Measurements from ENCODE around the gene RMI2.

DNA sequence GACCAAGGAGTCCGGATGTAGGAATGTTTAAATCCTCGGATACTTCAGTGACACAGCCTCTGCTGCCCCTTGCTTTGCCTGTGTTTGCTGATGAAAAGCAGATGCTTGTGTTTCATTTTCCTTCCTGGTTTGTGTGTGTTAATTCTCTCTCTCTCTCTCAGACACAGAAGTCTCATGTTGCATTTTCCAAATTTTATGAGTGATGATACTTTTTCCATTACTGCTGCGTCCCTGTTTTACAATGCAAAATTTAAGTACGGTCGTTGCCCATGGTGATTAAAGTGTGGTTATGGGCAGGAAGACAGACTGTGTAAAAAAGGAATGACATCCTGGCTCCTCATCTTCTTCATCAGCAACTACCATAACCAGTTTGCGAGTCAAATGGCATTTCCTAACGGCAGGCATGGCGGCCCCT is 5.7 kb downstream of the RMI2 start:
- TF ChIP-seq CBX8 (IDR thresholded peaks at IDR 0.05; ENCODE audit: borderline replicate concordance, low read depth, low read length) (no peak), YY1 (IDR thresholded peaks at IDR 0.05; ENCODE audit: low read depth, low read length) (no peak), POLR2A (IDR thresholded peaks at IDR 0.05; ENCODE audit: control extremely low read depth in 1 of 2, low read depth in 2 of 2, low read length in 2 of 2) (no peak), BACH1 (IDR thresholded peaks at IDR 0.05; ENCODE audit: low read length) (no peak), SIRT6 (IDR thresholded peaks at IDR 0.05; ENCODE audit: low read length) (no peak), TBP (IDR thresholded peaks at IDR 0.05; ENCODE audit: low read depth, low read length) (no peak), RFX5 (IDR thresholded peaks at IDR 0.05; ENCODE audit: borderline replicate concordance, low read depth, low read length) (no peak), KDM1A (IDR thresholded peaks at IDR 0.05; ENCODE audit: borderline replicate concordance, low read length) (no peak)
- TF ChIP-seq, protein P1, sequence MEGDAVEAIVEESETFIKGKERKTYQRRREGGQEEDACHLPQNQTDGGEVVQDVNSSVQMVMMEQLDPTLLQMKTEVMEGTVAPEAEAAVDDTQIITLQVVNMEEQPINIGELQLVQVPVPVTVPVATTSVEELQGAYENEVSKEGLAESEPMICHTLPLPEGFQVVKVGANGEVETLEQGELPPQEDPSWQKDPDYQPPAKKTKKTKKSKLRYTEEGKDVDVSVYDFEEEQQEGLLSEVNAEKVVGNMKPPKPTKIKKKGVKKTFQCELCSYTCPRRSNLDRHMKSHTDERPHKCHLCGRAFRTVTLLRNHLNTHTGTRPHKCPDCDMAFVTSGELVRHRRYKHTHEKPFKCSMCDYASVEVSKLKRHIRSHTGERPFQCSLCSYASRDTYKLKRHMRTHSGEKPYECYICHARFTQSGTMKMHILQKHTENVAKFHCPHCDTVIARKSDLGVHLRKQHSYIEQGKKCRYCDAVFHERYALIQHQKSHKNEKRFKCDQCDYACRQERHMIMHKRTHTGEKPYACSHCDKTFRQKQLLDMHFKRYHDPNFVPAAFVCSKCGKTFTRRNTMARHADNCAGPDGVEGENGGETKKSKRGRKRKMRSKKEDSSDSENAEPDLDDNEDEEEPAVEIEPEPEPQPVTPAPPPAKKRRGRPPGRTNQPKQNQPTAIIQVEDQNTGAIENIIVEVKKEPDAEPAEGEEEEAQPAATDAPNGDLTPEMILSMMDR (IDR thresholded peaks at IDR 0.05; ENCODE audit: control extremely low read depth in 1 of 3, insufficient read depth in 1 of 3, low read depth in 1 of 3, low read length in 3 of 3) = no peak
- TF ChIP-seq, protein P2, sequence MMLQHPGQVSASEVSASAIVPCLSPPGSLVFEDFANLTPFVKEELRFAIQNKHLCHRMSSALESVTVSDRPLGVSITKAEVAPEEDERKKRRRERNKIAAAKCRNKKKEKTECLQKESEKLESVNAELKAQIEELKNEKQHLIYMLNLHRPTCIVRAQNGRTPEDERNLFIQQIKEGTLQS (IDR thresholded peaks at IDR 0.05; ENCODE audit: insufficient read depth, low read depth, low read length) = no peak
